T-helper 2 cell treated with Interferon-gamma antibody and Interleukin-4, amounts not matched to agents 100 ng/mL and 5 ng/mL, for 36 hours (primary cell): ENCODE results near the gene ZDHHC14. TPM values are rescaled to one million over a fixed set of nuclear protein-coding genes. Genes with fewer than 3 reads are reported as not detected.

Source experiments
- intact Hi-C: fragments of 100-400 bp; cut with micrococcal nuclease; formaldehyde crosslinking; loops from one replicate; pipeline ENCODE4 v1.15.1; 2023
- total RNA-seq: library from RNA; stranded (reverse); gene quantifications from 2 replicates; pipeline ENCODE4 v1.2.3, GENCODE V29; 2022

The ZDHHC14 gene
- total RNA-seq, 1 donor from 2014 or later = 6.8 TPM

GRCh38 chr6:157651731-157652490, 270.9 kb downstream of the ZDHHC14 start:
- intact Hi-C loops = no loop called here

GRCh38 chr6:157652601-157653363, 271.8 kb downstream of the ZDHHC14 start:
- intact Hi-C loops = no loop called here

- intact Hi-C loops = no loop called here
Measured at GRCh38 chr6:157653521-157653920, 272.5 kb downstream of the ZDHHC14 start.

DNA sequence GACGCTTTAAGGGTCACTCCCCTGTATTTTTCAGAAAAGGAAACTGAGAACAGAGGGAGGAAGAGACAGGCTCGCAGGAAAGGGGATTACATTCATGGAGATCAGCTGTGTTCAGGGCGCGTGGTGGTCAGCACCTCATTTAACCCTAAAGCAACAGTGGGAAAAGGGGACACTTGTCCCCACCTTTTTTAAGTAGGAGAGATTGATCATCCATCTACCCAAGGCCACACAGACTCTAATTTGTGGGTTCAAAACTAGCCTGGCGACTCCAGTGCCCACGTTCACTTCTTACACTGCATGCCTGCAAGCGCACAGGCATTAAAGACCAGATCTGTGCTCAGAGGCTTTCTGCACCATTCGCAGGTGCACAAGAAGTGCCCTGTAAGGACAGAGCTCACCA, 274.1 kb downstream of the ZDHHC14 start:
- intact Hi-C loops = no loop called here

- intact Hi-C loops = no loop called here
Measured at GRCh38 chr6:157656437-157656997, 275.5 kb downstream of the ZDHHC14 start.

DNA sequence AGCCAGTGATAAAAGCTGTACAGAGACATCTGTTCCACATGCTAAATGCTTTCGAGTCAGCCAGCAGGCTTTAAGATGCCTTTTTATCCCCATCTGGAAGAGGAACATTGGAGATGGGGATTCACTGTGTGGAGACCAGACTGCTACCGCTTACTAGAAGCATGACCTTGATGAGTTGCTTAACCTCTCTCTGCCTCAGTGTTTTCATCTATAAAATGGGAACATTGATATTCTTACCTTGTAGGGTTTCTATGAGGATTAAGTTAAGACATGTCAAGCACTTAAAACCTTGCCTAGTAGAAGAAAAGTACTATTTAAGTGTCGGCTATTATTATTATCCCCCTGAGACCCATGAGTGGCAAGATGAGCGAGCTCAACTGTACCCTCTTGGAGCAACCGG, 276.8 kb downstream of the ZDHHC14 start:
- intact Hi-C loops = no loop called here

DNA sequence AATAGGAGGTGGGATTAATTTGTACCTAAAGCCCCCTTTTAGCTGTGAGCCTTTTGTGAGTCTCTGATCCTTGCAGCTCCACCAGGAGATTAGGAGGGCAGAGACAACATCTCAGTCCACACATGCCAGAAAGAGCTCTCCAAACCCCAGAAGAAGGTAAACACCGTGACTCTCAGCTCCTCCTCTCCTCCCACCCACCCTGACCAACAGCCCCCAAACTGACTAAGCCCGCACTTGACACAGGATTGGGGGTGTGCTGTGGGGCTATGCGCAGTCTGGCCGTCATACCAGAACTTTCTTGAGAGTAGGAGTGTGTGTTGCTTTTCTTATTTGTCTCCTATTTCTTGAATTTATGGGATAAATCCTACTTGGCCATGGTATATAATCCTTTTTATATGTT, 277.3 kb downstream of the ZDHHC14 start:
- intact Hi-C loops = no loop called here

- intact Hi-C loops = no loop called here
Measured at GRCh38 chr6:157659536-157660271, 278.7 kb downstream of the ZDHHC14 start.

GRCh38 chr6:157660414-157660813, 279.4 kb downstream of the ZDHHC14 start:
- intact Hi-C loops = no loop called here

GRCh38 chr6:157661652-157662051, 280.7 kb downstream of the ZDHHC14 start:
- intact Hi-C loops = no loop called here

DNA sequence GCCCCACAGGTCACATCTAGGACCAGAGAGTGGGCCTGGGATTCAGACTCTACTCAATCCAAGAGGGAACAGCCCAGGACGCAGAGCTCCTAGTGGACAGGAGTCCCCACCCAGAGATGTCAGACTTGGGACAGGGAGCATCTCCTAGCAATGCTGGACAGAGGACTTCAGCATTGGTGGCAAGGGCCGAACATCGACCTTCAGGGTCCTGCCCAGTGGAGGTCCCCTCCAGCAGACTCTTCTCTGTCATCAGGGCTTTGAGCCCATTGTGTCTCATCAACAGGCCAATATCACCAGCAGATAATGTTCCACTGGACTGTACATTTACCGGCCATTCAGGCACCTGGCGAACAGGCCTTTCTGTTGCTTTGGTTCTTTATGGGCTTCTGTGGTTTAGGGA, 282.3 kb downstream of the ZDHHC14 start:
- intact Hi-C loops = no loop called here

DNA sequence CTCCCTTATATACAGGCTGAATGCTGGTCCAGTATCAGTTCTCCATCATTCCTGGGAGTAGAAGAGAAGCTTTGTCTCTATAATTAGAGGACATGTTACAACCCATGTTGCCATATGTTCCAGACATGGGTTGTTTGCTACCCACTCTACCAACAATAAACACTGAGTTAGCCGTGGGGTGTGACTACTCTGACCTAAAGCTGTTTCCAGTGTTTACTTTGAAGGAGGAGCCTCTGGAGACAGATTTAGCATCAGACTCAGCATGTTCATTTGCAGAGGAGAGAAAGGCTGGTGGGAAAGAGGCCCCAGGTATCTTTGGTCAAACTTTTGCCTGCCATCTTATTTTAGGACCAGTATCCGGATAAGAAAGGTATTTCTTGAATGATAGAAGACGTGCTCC, 284.2 kb downstream of the ZDHHC14 start:
- intact Hi-C loops = loop anchor here (5.0 kb wide), 1 partner anchor 283 kb away; the partner anchor contains the start of gene ZDHHC14

- intact Hi-C loops = loop anchor here (1.0 to 5.0 kb wide), 2 partner anchors 284 to 352 kb away; partner anchors contain the start of gene ZDHHC14
Measured at GRCh38 chr6:157666729-157667128, 285.7 kb downstream of the ZDHHC14 start.

DNA sequence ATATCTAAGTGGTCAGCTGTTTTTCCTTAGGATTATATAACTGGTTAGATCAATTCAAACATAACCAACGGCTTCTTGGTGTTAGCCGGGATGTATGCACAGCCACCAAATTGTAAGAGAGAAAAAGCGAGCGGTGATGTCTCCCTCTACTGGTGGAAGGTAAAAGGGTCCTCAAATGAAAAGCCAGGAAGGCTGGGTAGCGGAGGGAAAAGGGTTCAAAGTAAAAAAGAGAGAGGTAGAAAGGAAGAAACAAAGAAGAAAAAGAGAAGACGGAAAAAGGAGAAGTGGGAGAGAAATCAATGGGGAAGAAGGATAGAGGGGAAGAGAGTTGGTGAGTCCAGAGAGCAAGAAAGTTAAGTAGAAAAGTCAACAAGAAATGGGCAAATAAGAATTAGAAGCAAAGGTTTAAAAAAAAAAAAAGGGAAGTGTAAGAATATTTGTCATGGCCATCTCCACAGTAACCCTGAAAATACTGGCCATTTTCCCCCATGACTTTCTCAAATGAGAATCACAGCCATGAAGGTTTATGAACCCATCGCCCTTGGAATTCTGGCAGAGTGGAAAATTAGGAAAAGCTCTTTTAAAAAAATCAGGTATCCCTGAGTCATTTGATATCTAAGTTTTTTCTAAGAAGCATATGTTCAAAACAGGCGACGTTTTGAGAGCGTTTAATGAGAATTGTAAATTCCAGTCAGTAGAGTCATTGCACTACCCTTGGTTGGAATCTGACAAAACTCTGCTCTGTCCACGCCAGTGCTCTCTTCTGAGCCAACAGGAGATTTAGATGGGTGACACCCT, 286.4 kb downstream of the ZDHHC14 start:
- intact Hi-C loops = loop anchor here (1.0 to 5.0 kb wide), 2 partner anchors 285 to 353 kb away; partner anchors contain the start of gene ZDHHC14

DNA sequence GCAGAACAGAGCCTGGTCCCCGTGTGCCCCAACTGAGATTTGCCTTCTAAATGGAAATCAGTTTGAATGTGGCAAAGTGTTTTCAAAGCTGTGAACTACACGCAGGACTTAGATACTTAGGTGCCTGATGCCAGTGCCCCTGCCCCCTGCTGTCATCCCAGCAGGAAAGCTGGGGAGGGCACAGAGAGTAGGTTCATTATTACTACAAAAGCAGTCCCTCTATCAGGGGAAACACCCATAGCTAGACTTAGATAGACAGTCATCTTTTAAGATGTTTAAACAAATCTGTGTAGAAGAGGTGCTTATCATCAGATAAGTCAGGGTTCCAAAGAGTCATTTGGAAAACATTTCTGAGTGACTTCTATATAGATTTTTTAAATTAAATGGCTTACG, 287.0 kb downstream of the ZDHHC14 start:
- intact Hi-C loops = loop anchor here (5.0 kb wide), 1 partner anchor 286 kb away; the partner anchor contains the start of gene ZDHHC14

DNA sequence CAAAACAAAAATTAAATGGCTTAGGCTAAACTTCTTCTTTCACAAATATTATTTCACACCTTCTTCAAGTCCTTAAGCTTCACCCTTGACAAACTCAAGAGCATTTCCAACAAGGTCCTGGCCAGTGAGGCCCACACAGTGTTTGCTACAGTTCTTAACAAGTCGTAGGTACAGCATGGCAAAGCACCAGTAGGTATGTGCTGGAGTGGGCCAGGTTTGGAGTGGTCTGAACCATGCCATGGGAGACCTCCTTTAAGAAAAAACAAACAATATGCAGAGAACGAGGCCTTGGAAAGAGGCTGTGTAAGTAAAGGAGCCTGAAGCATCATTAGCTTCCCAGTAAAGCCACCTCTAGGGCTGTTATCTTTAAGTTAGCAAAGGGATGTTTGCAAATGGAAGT, 287.7 kb downstream of the ZDHHC14 start:
- intact Hi-C loops = loop anchor here (5.0 kb wide), 1 partner anchor 286 kb away; the partner anchor contains the start of gene ZDHHC14

- intact Hi-C loops = loop anchor here (5.0 kb wide), 1 partner anchor 287 kb away; the partner anchor contains the start of gene ZDHHC14
Measured at GRCh38 chr6:157669323-157669722, 288.3 kb downstream of the ZDHHC14 start.

- intact Hi-C loops = loop anchor here (5.0 kb wide), 1 partner anchor 287 kb away; the partner anchor contains the start of gene ZDHHC14
Measured at GRCh38 chr6:157669747-157670216, 288.8 kb downstream of the ZDHHC14 start.

- intact Hi-C loops = no loop called here
Measured at GRCh38 chr6:157670466-157671186, 289.6 kb downstream of the ZDHHC14 start.
